PFSK-1 (cell line): ENCODE data around the gene ETV1.
A peak's percentile ranks its signal among the peaks of the same experiment; 100 is the strongest.

ENCODE experiments used
- FOXP2 ChIP-seq: optimal IDR thresholded peaks from 2 replicates; pipeline ENCODE3; 2011; ENCODE audit warnings: borderline replicate concordance, control low read depth, inconsistent platforms; ENCODE audit not compliant: insufficient read depth; ENCODE audit errors: extremely low read length, extremely low read depth
- POLR2AphosphoS5 ChIP-seq: IDR thresholded peaks from 2 replicates; pipeline ENCODE4 v1.6.1; 2012; ENCODE audit warnings: low read depth, mild to moderate bottlenecking, control low read depth, low read length, moderate library complexity
- SIN3A ChIP-seq: IDR thresholded peaks from 2 replicates; pipeline ENCODE4 v1.6.1; 2012; ENCODE audit warnings: mild to moderate bottlenecking, low read length, moderate library complexity, borderline replicate concordance; ENCODE audit not compliant: insufficient read depth
- TAF1 ChIP-seq: IDR thresholded peaks from 2 replicates; pipeline ENCODE4 v1.6.1; 2012; ENCODE audit warnings: low read length, control low read depth, borderline replicate concordance; ENCODE audit not compliant: insufficient read depth
- TF ChIP-seq, protein P1 (sequence below), 2 experiments: IDR thresholded peaks; 2 replicates each; pipeline versions ENCODE4 v1.6.1 to v1.8.0; 2011 to 2012; ENCODE audit warnings: low read depth in 2 of 2, low read length in 2 of 2, control low read depth in 1 of 2, inconsistent platforms in 1 of 2, mild to moderate bottlenecking in 1 of 2, moderate library complexity in 1 of 2; ENCODE audit not compliant: insufficient read depth in 1 of 2

The ETV1 gene

DNA sequence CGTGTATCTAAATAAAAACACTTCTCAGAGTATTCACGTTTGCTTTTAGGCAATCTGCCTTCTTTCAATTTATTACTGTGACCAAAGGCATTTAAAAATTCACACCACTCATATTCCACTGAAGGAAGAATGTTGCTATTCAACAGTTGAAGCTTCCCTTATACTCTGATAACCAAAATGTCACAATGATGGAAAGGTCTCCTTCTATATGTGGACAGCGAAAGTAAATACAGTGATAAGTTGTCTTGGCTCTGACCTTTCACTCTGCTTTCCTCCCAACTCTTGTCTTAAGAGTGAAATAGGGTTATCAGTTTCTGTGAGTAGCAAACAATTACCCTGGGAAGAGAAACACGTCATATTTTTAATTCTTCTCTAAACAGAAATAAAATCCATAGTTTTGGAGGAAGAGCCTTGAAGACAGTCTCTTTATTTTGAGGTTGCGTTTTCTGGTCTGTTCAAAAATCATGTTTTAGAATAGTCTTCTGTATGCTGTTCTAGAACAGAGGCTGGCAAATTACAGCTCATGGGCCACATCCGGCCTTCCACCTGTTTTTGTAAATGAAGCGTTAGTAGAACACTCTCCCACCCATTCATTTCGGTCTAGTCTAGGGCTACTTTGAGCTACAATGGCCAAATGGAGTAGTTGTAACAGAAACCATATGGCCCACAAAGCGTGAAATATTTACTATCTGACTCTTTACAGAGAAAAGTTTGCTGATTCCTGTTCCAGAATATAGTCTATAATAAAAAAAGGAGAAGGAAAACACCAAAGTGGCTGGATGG, 41.3 kb downstream of the ETV1 start:
- TF ChIP-seq TAF1 (no peak), POLR2AphosphoS5 (no peak), FOXP2 (no peak), SIN3A (no peak)
- TF ChIP-seq, protein P1, sequence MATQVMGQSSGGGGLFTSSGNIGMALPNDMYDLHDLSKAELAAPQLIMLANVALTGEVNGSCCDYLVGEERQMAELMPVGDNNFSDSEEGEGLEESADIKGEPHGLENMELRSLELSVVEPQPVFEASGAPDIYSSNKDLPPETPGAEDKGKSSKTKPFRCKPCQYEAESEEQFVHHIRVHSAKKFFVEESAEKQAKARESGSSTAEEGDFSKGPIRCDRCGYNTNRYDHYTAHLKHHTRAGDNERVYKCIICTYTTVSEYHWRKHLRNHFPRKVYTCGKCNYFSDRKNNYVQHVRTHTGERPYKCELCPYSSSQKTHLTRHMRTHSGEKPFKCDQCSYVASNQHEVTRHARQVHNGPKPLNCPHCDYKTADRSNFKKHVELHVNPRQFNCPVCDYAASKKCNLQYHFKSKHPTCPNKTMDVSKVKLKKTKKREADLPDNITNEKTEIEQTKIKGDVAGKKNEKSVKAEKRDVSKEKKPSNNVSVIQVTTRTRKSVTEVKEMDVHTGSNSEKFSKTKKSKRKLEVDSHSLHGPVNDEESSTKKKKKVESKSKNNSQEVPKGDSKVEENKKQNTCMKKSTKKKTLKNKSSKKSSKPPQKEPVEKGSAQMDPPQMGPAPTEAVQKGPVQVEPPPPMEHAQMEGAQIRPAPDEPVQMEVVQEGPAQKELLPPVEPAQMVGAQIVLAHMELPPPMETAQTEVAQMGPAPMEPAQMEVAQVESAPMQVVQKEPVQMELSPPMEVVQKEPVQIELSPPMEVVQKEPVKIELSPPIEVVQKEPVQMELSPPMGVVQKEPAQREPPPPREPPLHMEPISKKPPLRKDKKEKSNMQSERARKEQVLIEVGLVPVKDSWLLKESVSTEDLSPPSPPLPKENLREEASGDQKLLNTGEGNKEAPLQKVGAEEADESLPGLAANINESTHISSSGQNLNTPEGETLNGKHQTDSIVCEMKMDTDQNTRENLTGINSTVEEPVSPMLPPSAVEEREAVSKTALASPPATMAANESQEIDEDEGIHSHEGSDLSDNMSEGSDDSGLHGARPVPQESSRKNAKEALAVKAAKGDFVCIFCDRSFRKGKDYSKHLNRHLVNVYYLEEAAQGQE (IDR thresholded peaks at IDR 0.05; ENCODE audit: insufficient read depth in 1 of 2, low read depth in 2 of 2, low read length in 2 of 2), result no peak

DNA sequence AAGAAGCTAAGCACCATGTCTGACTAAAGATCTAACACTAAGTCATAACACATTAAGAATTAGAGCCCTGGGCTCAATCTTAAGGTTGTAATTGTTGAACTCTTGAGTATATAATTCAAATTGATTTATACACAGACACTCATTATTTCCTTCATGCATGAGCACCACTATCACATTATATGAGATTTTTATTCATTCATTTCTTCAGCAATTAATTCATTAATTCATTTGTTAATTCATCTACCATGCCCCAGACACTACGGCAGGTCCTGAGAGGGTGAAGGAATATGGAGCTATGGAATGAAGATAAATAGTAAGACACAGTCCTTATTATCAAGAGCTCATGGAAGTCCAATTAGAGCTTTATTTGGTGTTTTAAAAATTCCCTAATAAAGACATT, 41.9 kb downstream of the ETV1 start:
- TF ChIP-seq SIN3A (no peak), TAF1 (no peak)

DNA sequence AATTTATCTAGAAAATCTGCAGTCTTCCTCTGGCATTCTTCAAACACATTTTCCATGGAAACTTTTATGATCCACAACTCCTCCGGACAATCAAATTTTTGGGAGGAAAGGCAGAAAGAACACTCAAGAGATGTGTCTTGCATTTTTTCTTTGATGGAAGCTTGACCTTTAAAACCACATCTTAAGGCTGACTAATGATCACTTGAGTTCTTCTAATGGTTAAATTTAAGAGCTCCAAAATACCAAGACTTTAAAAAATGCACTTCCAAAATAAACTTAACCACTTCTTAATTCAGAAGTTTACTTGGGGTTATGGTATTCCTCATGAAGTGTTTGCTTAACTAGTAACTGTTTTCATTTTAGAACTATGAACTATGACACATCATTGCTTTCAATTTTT, 43.3 kb downstream of the ETV1 start:
- TF ChIP-seq, protein P1 (IDR thresholded peaks at IDR 0.05; ENCODE audit: insufficient read depth in 1 of 2, low read depth in 2 of 2, low read length in 2 of 2), result no peak
- TF ChIP-seq POLR2AphosphoS5, result no peak

DNA sequence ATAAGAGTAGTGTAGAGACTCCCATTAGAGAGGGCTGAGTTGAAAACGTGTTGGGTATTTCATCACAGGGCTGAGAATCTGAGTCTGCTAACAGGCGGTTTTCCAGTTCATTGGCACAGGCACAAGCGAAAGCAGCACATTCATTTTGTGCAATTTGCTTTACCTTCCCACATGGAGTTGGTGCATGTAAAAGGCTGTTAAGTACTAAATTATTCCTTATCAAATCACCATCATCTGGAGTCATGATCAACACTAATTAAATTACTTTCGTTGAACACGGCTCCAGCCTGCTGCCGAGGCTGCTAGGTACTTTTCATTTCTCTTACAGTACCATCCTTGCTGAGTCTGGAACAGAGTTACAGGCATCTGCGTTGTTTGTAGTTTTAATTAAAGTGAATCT, 43.8 kb downstream of the ETV1 start:
- TF ChIP-seq SIN3A (0 out of 2 replicates have a peak, but pooled peaks have one; percentile 19), POLR2AphosphoS5 (no peak), FOXP2 (no peak)
- TF ChIP-seq, protein P1 (IDR thresholded peaks at IDR 0.05; ENCODE audit: insufficient read depth in 1 of 2, low read depth in 2 of 2, low read length in 2 of 2), result no peak

DNA sequence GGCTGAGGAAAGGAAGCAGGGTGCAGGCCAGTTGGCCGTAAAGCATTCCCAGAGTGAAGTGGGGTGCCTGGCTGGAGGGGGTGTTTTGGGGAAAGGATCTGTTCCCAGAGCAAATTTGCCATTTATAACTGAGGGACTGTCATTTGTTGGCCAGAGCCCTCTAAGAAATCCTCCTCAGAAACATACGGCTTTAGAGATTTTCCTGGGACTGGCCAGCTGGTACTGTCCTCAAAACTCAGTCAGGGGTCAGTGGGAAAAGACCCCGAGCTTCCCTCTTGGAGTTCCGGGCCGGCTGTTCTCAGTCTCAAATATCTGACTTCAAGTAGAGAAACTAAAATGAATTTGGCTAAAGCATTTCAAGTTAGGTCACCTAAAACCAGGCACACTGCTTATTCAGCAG, 55.9 kb downstream of the ETV1 start:
- TF ChIP-seq TAF1 (no peak), SIN3A (no peak), FOXP2 (no peak), POLR2AphosphoS5 (no peak; the same call in 1 of the 2 replicates)
- TF ChIP-seq, protein P1 (IDR thresholded peaks at IDR 0.05; ENCODE audit: insufficient read depth in 1 of 2, low read depth in 2 of 2, low read length in 2 of 2), result no peak
